Astrocyte of the spinal cord (primary cell): ENCODE measurements around the gene DCST1.

Experiments used
- DNase-seq: peaks from one replicate; pipeline ENCODE4 v3.0.0; 2011; ENCODE audit warnings: low read depth, low spot score
- H3K4me3 ChIP-seq: 2 replicates; pipeline ENCODE4 v1.5.1; 2011; ENCODE audit warnings: low read depth, mild to moderate bottlenecking, low read length, moderate library complexity
- CTCF ChIP-seq: IDR thresholded peaks from 2 replicates; pipeline ENCODE4 v1.5.1; 2012; ENCODE audit warnings: low read depth, mild to moderate bottlenecking, low read length, inconsistent platforms
- in situ Hi-C: cut with HindIII; loops from 2 replicates; pipeline ENCODE4 v1.10.0; 2017; ENCODE audit warnings: low sequenced_read_pairs

DCST1 gene

DNA sequence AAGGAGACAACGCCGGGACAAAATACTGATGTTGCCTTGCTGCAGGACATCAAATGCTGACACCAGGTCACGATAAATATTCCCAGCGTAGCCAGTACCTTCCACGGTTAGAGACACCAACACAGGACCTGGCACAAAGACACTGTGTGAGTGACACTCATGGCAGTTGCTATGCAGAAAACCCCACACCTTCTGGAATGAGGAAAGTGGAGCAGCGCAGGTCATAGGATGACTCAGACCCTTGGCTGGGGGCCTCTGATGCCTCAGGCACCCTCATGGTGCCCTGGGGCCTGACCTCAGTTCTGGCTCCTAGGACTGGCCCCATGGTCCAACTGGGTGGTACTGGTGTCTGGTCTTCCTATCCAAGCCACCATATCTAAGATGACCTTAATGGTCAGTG, 7.0 kb upstream of the DCST1 start:
- no peak for TF ChIP-seq CTCF
- in situ Hi-C loops, result no loop called here
- no peak overlapping the region for H3K4me3 ChIP-seq
- no peak for DNase-seq

GRCh38 chr1:155029513-155030242, 3.9 kb upstream of the DCST1 start:
- no peak for TF ChIP-seq CTCF
- no peak for DNase-seq
- in situ Hi-C loops, result no loop called here
- H3K4me3 ChIP-seq, result no peak overlapping the region

GRCh38 chr1:155030243-155030795, 3.3 kb upstream of the DCST1 start:
- H3K4me3 ChIP-seq, result no peak overlapping the region
- no peak for TF ChIP-seq CTCF
- no peak for DNase-seq
- in situ Hi-C loops, result no loop called here

DNA sequence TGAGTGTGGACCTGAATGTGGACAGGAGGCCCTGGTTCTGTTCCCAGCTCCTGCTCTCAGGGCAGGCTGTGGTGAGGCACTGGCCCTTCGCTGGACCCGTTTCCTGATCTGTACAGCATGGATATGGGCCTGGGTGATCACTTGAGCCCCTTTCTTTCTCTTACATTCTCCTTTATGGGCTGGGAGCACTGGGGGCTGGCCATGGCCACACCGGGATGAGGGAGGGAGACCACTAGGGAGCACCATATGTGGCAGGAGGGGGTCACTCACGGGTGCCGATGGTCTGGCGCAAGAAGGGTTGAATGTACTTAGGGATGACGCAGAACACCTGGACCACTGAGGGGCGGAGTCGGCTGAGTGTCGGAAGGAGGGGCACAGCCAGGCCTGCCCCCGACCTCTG, 2.7 kb upstream of the DCST1 start:
- in situ Hi-C loops, result no loop called here

DNA sequence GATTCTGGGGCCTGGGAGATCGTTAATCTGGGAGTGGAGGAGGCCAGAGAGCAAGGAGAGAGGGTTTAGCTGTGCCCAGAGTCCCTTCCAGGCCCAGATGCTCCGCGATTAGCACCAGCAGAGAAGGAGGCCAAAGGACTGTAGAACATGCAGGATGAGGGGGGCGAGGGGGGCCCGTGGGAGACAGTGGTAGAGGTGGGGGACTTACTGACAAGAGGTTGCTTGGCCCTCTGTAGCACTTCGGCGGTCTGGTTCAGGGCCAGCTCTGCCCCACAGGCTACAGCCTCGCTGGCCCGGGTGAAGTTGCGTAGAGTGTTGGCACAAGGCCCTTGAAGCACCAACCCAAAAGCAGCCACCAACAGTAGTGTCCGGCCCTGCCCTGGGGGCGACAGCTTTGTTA, 738 bp upstream of the DCST1 start:
- no peak for DNase-seq
- no peak for TF ChIP-seq CTCF

More for the DNA sequence above, 2.7 kb upstream of the DCST1 start:
- H3K4me3 ChIP-seq, result no peak overlapping the region
- no peak for DNase-seq
- no peak for TF ChIP-seq CTCF

DNA sequence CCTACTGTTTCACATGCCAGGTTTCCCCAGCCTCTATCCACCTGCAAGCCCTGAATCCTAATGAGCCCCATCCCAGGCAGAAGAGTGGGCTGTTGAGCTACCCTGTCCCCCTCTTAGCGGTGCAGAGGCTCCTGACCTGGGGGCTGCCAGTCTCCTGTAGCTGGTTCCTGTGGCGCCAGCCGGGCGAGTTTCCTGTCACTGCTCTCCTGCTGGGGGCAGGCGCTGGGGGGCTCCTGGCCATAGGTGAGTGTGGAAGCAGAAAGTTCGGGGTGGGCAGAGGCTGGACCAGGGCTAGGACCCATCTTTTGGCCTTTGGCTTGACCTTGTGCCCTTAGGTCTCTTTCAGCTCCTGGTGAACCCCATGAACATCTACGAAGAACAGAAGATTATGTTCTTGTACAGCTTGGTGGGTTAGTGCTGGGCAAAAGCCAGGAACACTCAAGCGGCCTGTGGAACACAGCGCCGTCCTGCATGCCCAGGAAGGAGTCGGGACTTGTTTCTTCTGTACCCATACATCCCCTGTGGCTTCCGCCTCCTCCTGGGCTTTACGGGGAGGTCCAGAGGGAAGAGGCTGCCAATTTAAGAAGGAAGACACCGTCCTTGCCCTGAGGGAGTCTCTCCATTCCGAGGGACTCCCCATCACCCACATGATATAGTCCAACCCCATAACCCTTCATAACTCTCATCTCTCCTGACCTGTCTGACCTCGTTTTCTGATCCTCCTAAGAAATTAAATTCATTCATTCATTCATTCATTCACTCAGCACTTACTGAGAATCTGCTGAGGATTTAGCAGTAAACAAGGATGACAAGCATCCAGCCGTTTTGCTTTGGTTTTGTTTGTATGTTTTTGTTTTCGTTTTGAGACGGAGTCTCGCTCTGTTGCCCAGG, 939 bp downstream of the DCST1 start:
- in situ Hi-C loops, result no loop called here
- no peak overlapping the region for H3K4me3 ChIP-seq
- no peak for TF ChIP-seq CTCF
- no peak for DNase-seq

More for the DNA sequence above, 738 bp upstream of the DCST1 start:
- H3K4me3 ChIP-seq, result no peak overlapping the region
- in situ Hi-C loops, result no loop called here
